ENCODE data around the gene INSIG1. TPM values are rescaled to one million over a fixed set of nuclear protein-coding genes. Genes with fewer than 3 reads are reported as not detected.

The INSIG1 gene
- total RNA-seq, 8 experiments from 2014 or later, result 12.9 to 89.4 (median 35.8) TPM

DNA sequence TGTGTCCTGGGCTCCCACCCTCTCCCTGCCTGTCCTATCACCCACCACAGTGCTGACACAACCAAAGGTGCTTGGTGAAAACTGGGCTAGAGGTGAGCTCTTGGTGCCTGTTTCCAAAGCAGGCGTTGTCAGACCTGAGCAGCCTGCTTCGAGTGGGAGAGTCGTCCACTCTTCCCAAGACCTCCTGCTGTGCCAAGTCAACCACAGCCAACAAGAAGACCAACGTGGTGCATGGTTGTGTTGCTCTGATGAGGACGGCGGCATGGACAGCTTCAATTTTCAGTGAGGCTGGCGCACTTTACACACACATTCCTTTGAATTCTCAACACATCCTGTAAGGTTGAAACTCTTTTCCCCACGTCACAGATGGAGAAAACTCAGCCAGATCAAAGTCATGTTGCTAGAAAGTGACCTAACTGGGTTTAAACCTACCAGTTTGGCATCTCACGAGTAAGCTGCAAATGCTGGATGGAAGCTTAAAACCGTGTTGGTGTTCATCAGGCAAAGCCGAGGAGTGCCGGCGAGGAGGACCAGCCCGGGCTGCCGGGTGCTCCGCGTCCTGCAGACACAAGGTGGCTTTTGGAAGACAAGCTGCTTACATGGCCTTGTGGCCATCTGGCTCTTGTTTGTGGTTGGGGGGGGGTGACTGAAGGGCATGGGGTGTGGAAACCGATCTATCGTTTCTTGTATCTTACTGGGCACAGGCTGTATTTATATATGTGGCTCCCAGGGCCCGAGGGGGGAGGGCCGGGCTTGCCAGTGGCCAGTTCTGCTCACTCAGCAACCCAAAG lies 39.3 kb downstream of the INSIG1 start:
- 10 to 86% (median 48%) methylated on average over 3 to 11 of the region's 21 CpGs; no CpG with 5 or more reads in 2 of the 10 experiments for WGBS, 10 experiments
- no peak overlapping the region for H3K27ac ChIP-seq
- in situ Hi-C loops (cut with MboI; ENCODE audit: low pct_unique_long_range_greater_than_20kb in 2 of 9, low sequenced_read_pairs in 9 of 9, unreplicated experiment in 9 of 9), result loop anchor here in 3 of 9 experiments (25.0 kb wide), 1 partner anchor 425 kb away; no protein-coding TSS in a partner anchor
- H3K4me3 ChIP-seq, result no peak overlapping the region
- ATAC-seq (replicated peaks in 6 of 8), result no peak
- no peaks in the 10 kb centered on the region for H3K4me1 ChIP-seq (replicated peaks in 1 of 2)

DNA sequence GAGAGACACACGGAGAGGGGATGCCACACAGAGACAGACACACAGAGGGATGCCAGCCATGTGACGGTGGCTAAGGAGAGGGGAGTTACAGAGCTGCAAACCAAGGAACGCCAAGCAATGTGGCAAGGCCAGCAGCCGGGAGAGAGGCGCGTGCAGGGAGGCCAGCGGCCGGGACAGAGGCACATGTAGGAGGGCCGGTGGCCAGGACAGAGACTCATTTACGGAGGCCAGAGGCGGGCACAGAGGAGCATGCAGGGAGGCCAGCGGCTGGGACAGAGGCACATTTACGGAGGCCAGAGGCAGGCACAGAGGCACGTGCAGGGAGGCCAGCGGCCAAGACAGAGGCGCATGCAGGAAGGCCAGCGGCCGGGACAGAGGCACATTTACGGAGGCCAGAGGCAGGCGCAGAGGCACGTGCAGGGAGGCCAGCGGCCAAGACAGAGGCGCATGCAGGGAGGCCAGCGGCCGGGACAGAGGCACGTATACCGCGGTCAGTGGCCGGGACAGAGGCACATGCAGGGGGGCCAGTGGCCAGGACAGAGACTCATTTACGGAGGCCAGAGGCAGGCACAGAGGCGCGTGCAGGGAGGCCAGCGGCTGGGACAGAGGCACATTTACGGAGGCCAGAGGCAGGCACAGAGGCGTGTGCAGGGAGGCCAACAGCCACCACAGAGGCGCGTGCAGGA lies 40.4 kb downstream of the INSIG1 start:
- Histone ChIP-seq H3K4me1 (replicated peaks in 1 of 2) (no peaks in the 10 kb centered on the region), H3K27ac (no peak overlapping the region), H3K4me3 (no peak overlapping the region)
- no peak for ATAC-seq (replicated peaks in 6 of 8)
- 40 to 100% (median 70%) methylated on average over 1 to 6 of the region's 37 CpGs; no CpG with 5 or more reads in 2 of the 10 experiments for WGBS, 10 experiments
- in situ Hi-C loops (cut with MboI; ENCODE audit: low pct_unique_long_range_greater_than_20kb in 2 of 9, low sequenced_read_pairs in 9 of 9, unreplicated experiment in 9 of 9), result loop anchor here in 3 of 9 experiments (25.0 kb wide), 1 partner anchor 426 kb away; no protein-coding TSS in a partner anchor

GRCh38 chr7:155338632-155339320 lies 41.1 kb downstream of the INSIG1 start:
- in situ Hi-C loops (cut with MboI; ENCODE audit: low pct_unique_long_range_greater_than_20kb in 2 of 9, low sequenced_read_pairs in 9 of 9, unreplicated experiment in 9 of 9), result loop anchor here in 3 of 9 experiments (25.0 kb wide), 1 partner anchor 426 kb away; no protein-coding TSS in a partner anchor
- whole genome bisulfite sequencing, 10 experiments, result 0 to 100% (median 65%) methylated on average over 1 to 6 of the region's 25 CpGs; no CpG with 5 or more reads in 2 of the 10 experiments
- no peaks in the 10 kb centered on the region for H3K4me1 ChIP-seq (replicated peaks in 1 of 2)
- H3K27ac ChIP-seq, result no peak overlapping the region
- H3K4me3 ChIP-seq, result no peak overlapping the region
- ATAC-seq (replicated peaks in 6 of 8), result no peak

- Histone ChIP-seq H3K4me1 (replicated peaks in 1 of 2) (no peaks in the 10 kb centered on the region), H3K4me3 (no peak overlapping the region), H3K27ac (no peak overlapping the region)
- WGBS, 10 experiments, result 20 to 85% (median 62%) methylated on average over 4 to 7 of the region's 17 CpGs; no CpG with 5 or more reads in 7 of the 10 experiments
- in situ Hi-C loops (cut with MboI; ENCODE audit: low pct_unique_long_range_greater_than_20kb in 2 of 9, low sequenced_read_pairs in 9 of 9, unreplicated experiment in 9 of 9), result loop anchor here in 3 of 9 experiments (25.0 kb wide), 1 partner anchor 427 kb away; no protein-coding TSS in a partner anchor
- peak in 1 of 8 experiments; percentile 21 for ATAC-seq (replicated peaks in 6 of 8)
These were observed 41.8 kb downstream of the INSIG1 start for GRCh38 chr7:155339474-155339873.

- ATAC-seq (replicated peaks in 6 of 8), result no peak
- in situ Hi-C loops (cut with MboI; ENCODE audit: low pct_unique_long_range_greater_than_20kb in 2 of 9, low sequenced_read_pairs in 9 of 9, unreplicated experiment in 9 of 9), result loop anchor here in 4 of 9 experiments (10.0 to 25.0 kb wide), 3 partner anchors 145 to 428 kb away; no protein-coding TSS in a partner anchor
- Histone ChIP-seq H3K4me1 (replicated peaks in 1 of 2) (peaks cover 0 to 1% of the 10 kb centered on the region in 2 donors), H3K27ac (no peak overlapping the region), H3K4me3 (no peak overlapping the region)
- 60 to 100% (median 80%) methylated on average over 1 to 4 of the region's 14 CpGs; no CpG with 5 or more reads in 4 of the 10 experiments for WGBS, 10 experiments
These were observed 42.4 kb downstream of the INSIG1 start for GRCh38 chr7:155340071-155340531.

- in situ Hi-C loops (cut with MboI; ENCODE audit: low pct_unique_long_range_greater_than_20kb in 2 of 9, low sequenced_read_pairs in 9 of 9, unreplicated experiment in 9 of 9), result loop anchor here in 4 of 9 experiments (10.0 to 25.0 kb wide), 3 partner anchors 146 to 428 kb away; no protein-coding TSS in a partner anchor
- no peak for ATAC-seq (replicated peaks in 6 of 8)
These were observed 43.0 kb downstream of the INSIG1 start for GRCh38 chr7:155340721-155341120.

DNA sequence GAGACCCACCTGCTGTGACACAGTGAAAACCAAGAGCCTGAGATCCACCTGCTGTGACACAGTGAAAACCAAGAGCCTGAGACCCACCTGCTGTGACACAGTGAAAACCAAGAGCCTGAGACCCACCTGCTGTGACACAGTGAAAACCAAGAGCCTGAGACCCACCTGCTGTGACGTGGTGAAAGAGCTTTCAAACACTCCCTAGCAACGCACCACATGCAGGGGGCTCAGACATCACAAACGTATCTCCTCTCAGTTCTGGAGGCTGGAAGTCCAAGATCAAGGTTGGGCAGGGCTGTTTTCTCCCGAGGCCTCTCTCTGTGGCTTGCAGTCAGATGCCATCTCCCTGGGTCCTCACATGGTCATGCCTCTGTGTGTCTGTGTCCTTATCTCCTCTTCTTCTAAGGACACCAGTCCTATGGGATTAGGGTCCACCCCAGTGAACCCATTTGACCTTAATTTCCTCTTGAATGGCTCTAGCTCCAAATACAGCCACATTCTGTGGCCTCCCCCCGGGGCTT lies 43.8 kb downstream of the INSIG1 start:
- no peak overlapping the region for H3K4me3 ChIP-seq
- no peak overlapping the region for H3K27ac ChIP-seq
- WGBS, 10 experiments, result 40 to 60% (median 50%) methylated on average over 1 to 2 of the region's 5 CpGs; no CpG with 5 or more reads in 7 of the 10 experiments
- H3K4me1 ChIP-seq (replicated peaks in 1 of 2), result peaks cover 0 to 4% of the 10 kb centered on the region in 2 donors
- ATAC-seq (replicated peaks in 6 of 8), result no peak
- in situ Hi-C loops (cut with MboI; ENCODE audit: low pct_unique_long_range_greater_than_20kb in 2 of 9, low sequenced_read_pairs in 9 of 9, unreplicated experiment in 9 of 9), result loop anchor here in 4 of 9 experiments (10.0 to 25.0 kb wide), 3 partner anchors 147 to 429 kb away; no protein-coding TSS in a partner anchor

More at GRCh38 chr7:155340721-155341120, 43.0 kb downstream of the INSIG1 start:
- peaks cover 0 to 4% of the 10 kb centered on the region in 2 donors for H3K4me1 ChIP-seq (replicated peaks in 1 of 2)
- WGBS, 10 experiments, result 44 to 100% (median 89%) methylated on average over 1 to 6 of the region's 9 CpGs; no CpG with 5 or more reads in 5 of the 10 experiments
- no peak overlapping the region for H3K4me3 ChIP-seq
- no peak overlapping the region for H3K27ac ChIP-seq

DNA sequence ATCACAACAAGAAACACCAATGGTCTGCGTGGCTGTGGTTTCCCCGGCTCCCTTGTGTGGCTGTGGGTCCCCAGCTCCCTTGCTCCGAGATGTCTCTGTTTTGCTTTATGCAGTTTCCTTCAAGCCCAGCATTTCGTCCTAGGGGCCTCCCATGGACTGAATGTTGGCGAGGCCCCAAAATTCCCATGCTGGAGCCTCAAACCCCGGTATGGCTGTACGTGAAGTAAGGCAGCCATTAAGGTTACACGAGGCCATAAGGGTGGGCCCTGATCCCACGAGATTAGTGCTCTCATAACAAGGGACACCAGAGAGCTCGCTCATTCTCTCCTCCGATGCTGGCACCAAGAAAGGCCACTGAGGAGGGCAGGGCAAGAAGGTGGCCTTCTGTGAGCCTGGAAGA lies 44.6 kb downstream of the INSIG1 start:
- ATAC-seq (replicated peaks in 6 of 8), result no peak
- H3K4me1 ChIP-seq (replicated peaks in 1 of 2), result peaks cover 0 to 4% of the 10 kb centered on the region in 2 donors
- in situ Hi-C loops (cut with MboI; ENCODE audit: low pct_unique_long_range_greater_than_20kb in 2 of 9, low sequenced_read_pairs in 9 of 9, unreplicated experiment in 9 of 9), result loop anchor here in 4 of 9 experiments (10.0 to 25.0 kb wide), 3 partner anchors 148 to 430 kb away; no protein-coding TSS in a partner anchor
- H3K4me3 ChIP-seq, result no peak overlapping the region
- no peak overlapping the region for H3K27ac ChIP-seq
- WGBS, 10 experiments, result 42 to 100% (median 79%) methylated on average over 1 to 9 of the region's 11 CpGs; no CpG with 5 or more reads in 4 of the 10 experiments

GRCh38 chr7:155343150-155343549 lies 45.5 kb downstream of the INSIG1 start:
- in situ Hi-C loops (cut with MboI; ENCODE audit: low pct_unique_long_range_greater_than_20kb in 2 of 9, low sequenced_read_pairs in 9 of 9, unreplicated experiment in 9 of 9), result loop anchor here in 4 of 9 experiments (10.0 to 25.0 kb wide), 3 partner anchors 148 to 431 kb away; no protein-coding TSS in a partner anchor
- Histone ChIP-seq H3K4me3 (no peak overlapping the region), H3K27ac (no peak overlapping the region), H3K4me1 (replicated peaks in 1 of 2) (peaks cover 0 to 4% of the 10 kb centered on the region in 2 donors)
- 23 to 100% (median 90%) methylated on average over 1 to 7 of the region's 7 CpGs; no CpG with 5 or more reads in 2 of the 10 experiments for WGBS, 10 experiments
- ATAC-seq (replicated peaks in 6 of 8), result no peak

DNA sequence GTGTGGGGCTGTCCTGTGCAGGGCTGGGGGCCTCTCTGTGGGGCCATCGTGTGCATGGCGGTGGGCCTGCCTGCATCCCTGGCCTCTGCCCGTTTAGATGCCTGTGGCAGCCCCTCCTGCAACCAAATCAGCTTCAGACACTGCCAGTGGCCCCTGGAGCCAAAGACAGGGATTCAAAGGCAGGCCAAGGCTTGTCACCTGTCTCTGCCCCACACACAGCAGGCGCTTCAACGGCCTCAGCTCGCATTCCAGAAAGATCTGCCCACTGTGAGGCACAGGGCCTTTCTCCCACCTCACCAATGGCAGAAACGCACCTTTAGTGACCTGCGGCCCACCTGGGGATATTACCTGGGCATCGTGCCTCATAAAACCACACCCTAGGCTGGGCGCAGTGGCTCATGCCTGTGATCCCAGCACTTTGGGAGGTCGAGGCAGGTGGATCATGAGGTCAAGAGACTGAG lies 46.0 kb downstream of the INSIG1 start:
- ATAC-seq (replicated peaks in 6 of 8), result no peak
- in situ Hi-C loops (cut with MboI; ENCODE audit: low pct_unique_long_range_greater_than_20kb in 2 of 9, low sequenced_read_pairs in 9 of 9, unreplicated experiment in 9 of 9), result loop anchor here in 4 of 9 experiments (10.0 to 25.0 kb wide), 3 partner anchors 149 to 431 kb away; no protein-coding TSS in a partner anchor
- peaks cover 0 to 4% of the 10 kb centered on the region in 2 donors for H3K4me1 ChIP-seq (replicated peaks in 1 of 2)
- WGBS, 10 experiments, result 40 to 100% (median 94%) methylated on average over 1 to 5 of the region's 11 CpGs; no CpG with 5 or more reads in 4 of the 10 experiments
- H3K27ac ChIP-seq, result no peak overlapping the region
- H3K4me3 ChIP-seq, result no peak overlapping the region

GRCh38 chr7:155344270-155344617 lies 46.6 kb downstream of the INSIG1 start:
- Histone ChIP-seq H3K4me1 (replicated peaks in 1 of 2) (peaks cover 0 to 4% of the 10 kb centered on the region in 2 donors), H3K4me3 (no peak overlapping the region), H3K27ac (no peak overlapping the region)
- WGBS, 10 experiments, result 33 to 100% (median 84%) methylated on average over 2 to 5 of the region's 16 CpGs; no CpG with 5 or more reads in 7 of the 10 experiments
- in situ Hi-C loops (cut with MboI; ENCODE audit: low pct_unique_long_range_greater_than_20kb in 2 of 9, low sequenced_read_pairs in 9 of 9, unreplicated experiment in 9 of 9), result loop anchor here in 4 of 9 experiments (10.0 to 25.0 kb wide), 3 partner anchors 149 to 432 kb away; no protein-coding TSS in a partner anchor
- peak in 1 of 8 experiments; percentile 1 for ATAC-seq (replicated peaks in 6 of 8)
